Renal cortical epithelial cell (primary cell): Measurements from ENCODE around the gene ZNF385D. TPM values are rescaled to one million over a fixed set of nuclear protein-coding genes. Genes with fewer than 3 reads are reported as not detected.
A peak's percentile ranks its signal among the peaks of the same experiment; 100 is the strongest.

Experiments
- DNase-seq: peaks from one replicate; pipeline ENCODE4 v3.0.0-alpha.2; 2011; ENCODE audit warnings: low read depth
- total RNA-seq: library from RNA; depleted of rRNA; stranded (reverse); fragments of >200 nt; gene quantifications from 2 replicates; pipeline ENCODE4 v1.2.3, GENCODE V29; 2014

Gene ZNF385D, protein sequence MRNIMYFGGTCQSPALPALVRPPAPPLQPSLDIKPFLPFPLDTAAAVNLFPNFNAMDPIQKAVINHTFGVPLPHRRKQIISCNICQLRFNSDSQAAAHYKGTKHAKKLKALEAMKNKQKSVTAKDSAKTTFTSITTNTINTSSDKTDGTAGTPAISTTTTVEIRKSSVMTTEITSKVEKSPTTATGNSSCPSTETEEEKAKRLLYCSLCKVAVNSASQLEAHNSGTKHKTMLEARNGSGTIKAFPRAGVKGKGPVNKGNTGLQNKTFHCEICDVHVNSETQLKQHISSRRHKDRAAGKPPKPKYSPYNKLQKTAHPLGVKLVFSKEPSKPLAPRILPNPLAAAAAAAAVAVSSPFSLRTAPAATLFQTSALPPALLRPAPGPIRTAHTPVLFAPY
- total RNA-seq = 1.0 TPM in 1 of 2 replicates, not detected in the other

DNA sequence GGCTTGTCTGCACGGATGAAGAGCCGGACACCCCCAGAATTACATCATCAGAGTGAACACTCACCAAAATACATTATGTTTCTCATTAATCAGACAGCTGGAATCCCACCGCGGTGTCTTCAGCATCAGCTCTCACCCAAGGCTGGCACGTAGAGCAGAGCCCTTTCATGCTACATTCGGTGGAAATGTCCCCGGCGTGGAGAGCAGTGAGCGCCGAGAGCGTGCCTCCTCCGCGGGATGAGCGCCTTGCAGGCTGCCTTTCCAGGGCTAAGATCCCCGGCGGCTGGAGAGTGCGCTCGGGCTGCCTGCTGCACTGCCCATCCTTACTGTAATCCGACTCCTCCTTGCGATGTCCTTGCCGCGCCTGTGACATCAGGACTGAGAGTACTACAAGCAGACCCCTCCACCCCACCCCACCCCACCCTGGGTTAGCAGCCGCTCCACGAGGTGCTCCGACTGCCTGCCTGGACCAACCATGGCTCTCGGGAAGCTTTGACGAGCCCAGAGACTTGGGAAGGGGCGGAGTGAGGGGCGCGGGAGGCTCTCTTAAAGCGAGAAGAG is at the start of gene ZNF385D:
Gene ZNF385D (minus strand): TSS at position 380 of the 561 bp plus-strand sequence. CDS start 294 bp downstream, at position 86.
- DNase-seq = peak; percentile 31

DNA sequence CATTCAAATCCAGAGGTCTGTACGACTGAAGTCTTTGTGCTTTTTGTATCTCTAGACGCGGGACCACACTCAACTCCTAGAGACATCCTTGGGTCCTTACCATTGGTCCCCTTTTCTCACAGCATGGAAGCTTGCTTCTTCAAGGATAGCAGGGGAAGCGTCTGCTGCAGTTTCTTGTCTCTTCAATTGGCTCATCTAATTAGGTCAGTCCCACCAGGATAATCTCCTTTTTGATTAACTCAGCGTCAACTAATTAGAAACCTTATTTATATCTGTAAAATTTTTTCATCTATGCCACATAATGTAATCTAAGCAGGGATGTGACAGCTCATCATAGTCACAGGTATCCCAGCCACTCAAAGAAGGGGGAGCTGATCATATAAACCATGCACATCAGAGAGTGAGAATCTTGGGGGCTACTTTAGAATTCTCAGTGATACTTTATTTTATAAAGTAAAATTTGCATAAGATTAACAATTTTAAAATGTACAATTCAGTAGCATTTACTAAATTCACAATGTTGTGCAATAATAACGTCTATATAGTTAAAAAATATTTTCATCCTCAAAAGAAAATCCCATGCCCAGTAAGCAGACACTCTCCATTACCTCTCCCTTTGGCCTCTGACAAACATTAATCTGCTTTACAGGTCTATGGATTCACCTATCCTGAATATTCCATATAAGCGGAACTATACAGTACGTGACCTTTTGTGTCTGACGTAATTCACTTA is 47.5 kb upstream of the ZNF385D start:
- DNase-seq = no peak

DNA sequence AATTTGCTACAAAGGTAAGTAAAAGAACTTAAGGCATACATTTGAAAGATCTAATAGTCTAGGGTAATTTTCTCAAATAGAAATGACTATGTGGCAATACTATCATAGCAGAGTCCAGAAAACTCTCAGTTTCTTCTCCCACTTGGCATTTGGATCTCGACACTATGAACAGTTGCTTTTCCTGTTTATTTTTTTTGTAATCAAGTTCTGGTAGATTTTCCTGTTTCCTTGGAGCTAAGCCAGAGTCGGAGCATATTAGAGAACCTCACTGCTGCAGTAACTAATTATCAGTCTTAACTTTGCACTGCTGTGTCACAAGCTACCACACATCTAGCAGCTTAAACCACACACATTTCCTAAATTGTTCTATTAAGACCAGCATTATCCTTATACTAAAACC is 44.9 kb upstream of the ZNF385D start:
- no peak for DNase-seq

DNA sequence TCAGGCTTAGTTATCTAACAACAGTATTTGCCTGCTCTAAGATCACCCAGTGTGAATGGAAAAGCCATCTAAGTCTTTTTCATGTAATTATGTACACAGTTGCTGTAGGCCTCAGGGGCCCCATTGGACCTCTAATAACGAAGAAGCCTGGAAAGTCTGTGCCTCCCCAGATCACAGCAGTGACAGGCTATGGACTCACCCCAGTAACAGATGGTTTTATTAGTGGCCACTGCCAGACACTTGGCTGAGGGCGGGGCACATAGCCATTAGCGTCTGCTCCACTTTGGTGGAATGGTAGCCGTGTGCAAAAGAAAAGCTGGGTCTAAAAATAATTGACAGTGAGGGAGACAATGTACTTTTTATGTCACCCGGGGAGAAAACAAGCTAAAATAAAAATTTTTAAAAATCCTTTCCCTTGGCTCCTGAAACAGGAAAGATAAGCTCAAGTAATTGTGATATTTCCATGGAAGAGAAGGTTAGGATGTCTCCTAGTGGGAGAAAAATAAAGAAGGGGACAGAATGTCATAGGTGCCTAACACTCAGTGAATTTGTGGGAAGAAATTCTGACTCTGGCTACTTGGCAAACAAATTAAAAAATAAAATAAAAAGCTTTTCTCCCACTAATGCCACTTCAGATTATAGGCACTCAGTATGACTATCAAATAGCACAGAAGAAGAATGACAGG is 44.3 kb upstream of the ZNF385D start:
- DNase-seq = no peak

DNA sequence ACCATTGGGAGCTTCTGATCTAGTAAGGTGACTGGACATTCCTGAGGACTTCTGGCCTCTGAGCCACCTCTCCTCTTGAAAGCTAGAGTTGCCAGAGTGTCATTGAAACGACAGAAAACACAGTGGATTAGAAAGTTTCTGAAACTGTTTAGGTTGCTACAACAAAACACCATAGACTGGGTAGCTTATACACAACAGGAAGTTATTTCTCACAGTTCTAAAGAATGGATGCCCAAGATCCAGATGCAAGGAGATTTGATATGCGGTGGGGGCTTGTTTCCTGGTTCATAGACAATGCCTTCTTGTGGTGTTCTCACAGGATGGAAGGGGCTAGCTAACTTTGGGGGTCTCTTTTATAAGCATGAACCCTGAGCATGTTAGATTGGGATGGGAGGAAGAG is 43.3 kb upstream of the ZNF385D start:
- DNase-seq = no peak

DNA sequence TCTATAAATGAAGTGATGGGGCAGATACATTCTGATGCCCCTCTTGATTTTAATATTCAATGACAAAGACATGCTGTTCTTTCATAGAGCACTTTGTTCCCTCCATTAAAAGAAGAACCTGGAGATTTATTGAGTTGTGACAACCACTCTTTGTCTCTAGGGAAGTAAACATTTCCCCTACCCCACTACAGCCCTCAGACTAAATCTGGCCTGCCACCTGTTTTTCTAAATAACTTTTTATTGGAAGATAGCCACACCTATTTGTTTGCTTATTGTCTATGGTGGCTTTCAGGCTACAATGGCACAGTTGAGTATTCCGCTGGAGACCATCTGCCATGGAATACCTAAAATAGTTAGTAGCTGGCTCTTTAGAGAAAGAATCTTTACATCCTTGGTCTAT is 41.2 kb upstream of the ZNF385D start:
- DNase-seq = no peak

DNA sequence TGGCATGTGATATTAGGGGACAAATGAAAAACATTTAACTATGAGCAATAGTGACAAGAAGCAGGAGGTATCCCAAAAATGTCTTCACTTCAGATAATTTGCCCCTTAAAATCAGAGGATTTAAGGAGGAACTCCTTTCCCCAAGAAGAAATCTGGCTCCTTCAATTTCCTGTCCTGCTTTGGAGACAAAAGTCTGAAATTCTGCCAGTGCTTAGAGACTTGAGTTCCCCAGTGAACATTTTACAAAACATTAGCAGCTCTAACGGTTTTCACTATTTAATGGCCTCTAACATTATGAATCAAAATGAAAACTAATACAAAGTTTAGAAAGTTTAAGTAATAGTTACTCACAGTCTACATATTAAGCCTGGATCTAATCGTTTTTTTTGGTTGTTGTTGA is 40.3 kb upstream of the ZNF385D start:
- DNase-seq = no peak

DNA sequence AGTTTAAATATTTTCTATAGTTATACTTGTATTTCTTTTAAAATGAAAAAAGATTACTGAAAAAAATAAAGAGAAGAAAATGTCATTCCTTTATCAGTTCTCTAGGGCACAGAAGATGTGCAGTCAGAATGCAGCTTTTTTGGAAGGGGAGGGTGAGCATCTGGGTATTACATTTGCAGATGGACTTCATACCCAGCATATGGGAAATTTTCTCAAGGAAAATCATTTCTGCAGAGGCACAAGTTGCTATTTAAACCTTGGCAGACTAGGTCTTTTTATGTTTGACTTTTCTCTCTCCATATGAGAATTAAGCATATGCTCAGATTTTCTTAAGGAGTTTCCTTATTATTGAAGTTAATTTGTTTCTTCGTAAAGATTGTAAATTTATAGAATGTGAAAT is 39.5 kb upstream of the ZNF385D start:
- no peak for DNase-seq

DNA sequence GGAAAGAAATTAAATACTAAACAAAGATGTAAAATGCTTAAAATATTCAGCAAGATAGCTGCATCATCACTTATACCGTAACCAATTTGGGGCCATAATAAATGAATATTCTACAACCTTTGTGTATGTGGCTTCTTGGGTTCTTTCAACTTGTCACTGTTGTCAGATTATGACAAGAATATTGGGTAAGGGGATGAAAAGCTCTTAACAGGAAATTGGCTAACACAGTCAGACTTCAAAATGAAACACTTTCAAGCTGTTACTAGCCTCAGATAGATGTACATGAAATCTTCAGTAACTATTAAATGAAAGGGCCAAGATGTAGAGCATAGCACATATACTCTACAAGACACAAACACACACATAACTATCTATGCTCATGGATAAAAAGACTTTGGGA is 38.7 kb upstream of the ZNF385D start:
- no peak for DNase-seq

DNA sequence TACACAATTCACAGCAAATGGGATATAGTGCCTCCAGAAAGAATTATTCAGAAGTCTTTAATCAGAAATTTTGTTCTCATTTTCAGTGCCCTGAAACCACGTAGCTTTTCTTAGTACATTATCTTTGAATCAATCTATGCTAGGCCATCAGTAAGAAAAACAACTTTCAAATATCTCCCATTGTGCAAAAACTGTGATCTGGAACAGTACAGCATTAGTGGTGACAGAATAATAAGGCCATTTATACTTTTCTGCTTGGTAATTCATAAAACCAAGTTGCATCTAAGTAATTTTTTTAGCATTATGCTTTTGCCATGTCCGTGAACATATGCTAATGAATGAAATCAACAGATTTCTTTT is 35.4 kb upstream of the ZNF385D start:
- no peak for DNase-seq

DNA sequence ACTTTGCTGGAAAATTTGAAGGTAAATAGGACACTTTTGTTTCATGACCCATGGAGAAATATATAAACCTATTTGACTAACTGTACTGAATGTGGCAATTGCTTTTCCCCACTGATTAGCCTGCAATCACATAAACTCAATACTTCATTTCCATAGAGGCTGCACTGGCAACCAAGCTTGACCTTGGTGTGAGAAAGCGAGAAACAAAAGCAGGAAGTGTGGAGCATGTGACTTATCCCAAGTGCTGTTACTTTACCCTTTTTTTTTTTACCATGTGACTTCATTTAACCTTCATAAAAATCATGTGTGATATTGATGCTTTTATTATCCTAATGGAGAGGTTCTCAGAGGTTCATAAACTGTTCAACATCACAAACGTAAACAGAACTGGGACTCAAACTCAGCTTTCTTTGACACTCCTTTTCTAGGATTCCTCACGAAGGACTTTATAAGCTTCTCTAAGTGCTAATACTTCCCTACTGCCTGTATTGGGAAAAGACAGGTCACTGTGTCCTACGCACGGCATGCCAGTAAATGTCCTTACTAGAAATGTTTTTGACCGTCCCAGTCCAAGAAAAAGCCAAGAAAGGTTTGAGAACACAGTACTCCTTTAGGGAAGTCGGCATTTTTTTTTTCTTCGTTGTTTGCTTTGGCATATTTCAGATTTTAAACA is 34.9 kb upstream of the ZNF385D start:
- DNase-seq = peak; percentile 10

DNA sequence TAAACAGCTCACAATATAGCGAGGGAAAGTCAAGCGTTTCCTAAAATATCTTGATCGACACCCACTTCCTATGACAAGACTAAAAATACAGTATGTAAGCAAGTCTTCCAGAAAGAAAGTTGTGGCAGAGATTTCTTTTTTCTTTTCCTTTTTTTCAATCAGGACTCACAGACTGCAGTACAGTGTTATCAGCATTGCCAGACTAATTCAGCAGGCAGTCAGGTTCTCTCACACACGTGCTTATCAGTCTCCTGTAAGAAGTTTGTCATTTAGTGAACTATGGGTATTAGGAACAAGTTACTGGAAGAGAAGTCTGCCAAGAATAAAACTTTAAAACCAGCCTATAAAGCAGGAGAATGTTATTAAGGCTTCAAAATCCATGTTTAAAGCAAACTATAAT is 32.8 kb upstream of the ZNF385D start:
- DNase-seq = no peak

DNA sequence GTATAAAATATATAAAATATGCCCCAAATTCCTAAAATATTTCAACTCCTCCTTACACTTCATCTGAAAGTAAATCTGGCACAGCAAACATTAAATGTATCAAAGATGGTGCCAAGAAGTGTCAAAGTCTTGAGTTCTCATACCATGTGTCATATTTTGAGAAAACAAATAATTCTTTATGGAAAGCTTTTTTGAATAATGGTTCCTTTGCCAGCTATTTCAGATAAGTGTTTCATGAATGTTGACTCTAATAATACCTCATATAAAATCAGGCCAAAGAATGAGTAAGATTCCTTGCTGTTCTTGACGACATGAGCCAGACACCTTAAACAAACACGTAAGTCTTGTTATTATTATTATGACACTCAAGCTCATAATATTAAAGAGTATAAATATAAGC is 30.3 kb upstream of the ZNF385D start:
- DNase-seq = no peak

DNA sequence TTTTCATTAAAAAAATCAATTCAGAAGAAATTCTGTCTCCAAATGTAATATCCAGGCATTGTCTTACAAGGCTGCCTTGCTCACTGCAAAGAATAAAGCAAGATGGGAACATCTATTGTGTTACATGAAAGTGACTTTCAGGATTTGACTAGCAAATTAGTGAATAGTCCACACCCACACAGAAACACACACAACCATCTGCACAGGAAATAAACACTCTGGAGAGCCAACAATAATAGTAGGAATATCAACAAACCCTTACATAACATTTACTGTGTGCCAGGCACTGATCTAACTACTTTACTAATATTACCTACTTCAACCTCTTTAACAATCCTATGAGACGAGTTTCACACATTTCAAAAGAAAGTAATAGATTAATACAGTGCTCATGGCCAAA is 28.9 kb upstream of the ZNF385D start:
- DNase-seq = peak; percentile 20

DNA sequence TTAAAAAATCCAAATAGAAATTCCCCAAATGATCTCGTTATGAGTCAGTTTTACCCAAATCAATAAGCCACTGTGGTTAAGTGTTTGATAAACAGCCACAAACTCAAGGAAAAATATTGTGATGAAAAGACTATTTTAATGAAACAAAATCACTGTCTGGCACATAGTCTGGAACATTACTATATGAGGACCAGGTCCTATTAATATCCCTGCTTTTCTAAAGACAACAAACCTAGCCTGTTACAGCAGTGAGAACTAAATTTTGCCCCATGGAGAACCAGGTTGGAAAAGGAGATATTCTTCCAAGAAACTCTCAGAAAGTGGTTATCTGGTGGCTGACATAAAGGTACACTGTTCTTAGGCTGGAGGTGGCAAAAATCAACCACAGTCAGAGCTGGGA is 27.7 kb upstream of the ZNF385D start:
- no peak for DNase-seq

DNA sequence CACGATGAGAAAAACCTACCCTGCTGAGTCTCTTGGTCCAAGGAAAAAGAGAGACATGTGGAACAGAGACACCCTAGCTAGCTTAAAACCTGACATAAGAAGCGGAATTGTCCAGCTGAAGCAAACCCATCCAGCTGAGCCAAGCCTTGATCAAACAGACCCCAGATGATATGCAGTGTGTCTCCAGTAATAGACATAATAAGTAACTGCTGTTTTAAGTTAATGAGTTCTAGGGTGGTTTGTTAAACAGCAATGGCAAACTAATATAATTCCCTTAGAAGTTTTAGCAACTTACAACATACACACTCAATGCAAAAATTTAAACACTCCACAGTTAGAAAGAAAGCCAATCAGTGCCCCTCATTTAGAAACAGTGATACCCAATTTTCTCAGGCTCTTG is 26.8 kb upstream of the ZNF385D start:
- DNase-seq = peak; percentile 54

DNA sequence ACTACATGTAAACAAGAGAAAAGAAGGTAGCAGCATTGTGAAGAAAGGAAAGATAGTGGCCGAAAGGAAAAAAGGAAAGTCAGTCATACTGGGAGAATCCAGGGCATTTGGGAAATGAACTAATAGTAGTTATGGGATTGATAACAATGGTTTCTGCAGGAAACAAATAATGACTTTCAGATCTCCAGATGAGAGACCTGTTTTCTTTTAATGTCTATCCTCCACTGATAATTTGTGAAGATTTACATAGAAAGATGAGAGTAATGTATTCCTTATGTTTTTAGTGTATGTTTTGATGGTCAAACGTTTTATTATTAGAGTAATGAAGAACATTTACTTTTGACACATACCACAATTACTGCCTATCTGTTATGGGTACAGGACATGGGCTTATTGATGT is 15.0 kb upstream of the ZNF385D start:
- DNase-seq = no peak

DNA sequence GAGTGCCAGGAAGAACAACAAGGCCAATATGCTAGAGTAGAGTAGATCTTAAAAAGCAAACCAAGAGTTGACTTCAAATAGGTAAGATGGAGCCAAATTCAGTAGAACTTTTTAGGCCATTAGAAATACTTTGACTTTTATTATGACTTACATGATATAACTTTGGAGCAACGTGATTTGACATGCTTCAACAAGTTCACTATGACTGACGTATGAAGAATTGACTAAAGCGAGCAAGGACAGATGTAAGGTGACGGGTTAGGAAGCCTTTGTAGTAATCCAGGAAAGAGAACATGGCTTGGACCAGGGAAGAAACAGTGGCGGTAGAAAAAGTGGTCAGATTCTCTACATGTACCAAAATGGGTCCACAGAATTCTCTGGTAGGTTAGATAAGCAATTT is 4.9 kb upstream of the ZNF385D start:
- DNase-seq = no peak

DNA sequence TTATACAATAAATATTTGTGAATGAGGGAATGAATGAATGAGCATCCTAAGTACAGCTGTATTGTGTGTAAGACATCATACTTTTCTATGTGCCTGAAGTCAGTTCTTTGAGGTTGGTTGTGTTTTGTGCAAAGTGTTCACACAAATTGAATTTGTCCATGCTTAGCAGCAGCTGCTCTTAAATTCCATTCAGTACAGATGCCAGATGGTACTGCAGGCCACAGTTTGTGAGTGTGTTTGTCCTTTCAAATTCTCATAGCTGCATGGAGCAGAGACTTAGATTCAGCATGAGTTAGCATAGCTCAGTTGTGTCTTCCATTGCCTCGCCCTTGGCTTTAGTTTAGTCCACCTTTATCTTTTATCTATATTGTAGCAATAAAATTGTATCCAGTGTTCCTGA is 3.8 kb upstream of the ZNF385D start:
- no peak for DNase-seq

DNA sequence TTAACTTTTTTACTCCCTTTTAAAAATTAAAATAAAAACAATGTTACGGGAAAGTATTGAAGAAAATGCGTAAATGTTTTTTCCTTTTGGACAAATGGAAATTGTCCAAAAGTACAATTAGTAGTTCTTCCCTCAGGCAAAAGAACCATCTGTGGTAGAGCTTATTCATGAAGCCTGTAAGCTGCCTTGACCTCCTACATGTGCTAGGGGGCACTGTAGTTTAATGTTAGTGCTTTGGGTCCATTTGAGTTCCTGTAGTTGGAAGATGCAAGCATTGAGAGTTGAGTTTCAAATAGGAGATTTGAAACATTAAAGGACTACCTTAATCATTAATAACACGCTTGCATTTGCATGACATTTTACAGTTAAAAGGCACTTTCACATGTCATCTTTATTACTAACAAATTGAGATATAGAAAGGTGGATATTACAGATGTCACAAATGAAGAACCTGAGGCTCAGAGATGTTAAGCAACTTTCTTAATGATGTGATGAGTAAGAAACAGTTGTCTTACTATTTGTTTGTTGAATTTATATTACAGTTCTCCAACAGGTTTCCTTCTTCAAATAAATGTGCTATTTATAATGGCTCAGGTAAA is 1.8 kb upstream of the ZNF385D start:
- peak; percentile 82 for DNase-seq

DNA sequence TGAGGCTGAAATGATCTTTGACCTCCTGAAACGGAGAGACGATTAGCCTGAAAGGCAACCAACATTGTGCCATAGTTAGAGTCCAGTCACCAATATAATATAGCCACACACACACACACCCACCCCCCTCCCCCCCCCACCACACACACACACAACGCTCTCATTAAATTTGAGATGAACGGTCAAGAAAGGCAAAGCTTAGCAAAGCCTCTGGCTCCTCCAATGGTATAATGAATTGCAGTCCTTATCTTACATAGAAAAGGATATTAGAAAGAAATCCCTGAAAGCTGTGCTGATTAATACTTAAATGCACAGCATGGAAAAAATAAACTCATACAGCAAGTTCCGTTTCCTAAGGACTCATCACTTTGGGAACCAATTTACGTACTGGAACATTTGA is 876 bp upstream of the ZNF385D start:
- DNase-seq = no peak
